PC-3 (cell line): ENCODE data around the gene DHRS3. TPM values are rescaled to one million over a fixed set of nuclear protein-coding genes. Genes with fewer than 3 reads are reported as not detected.

Source experiments
- ATAC-seq: fragments of 200-7000 bp; cut with Tn5 transposase; 2 replicates; pipeline ENCODE4 v1.9.1; 2020; ENCODE audit warnings: mild to moderate bottlenecking, moderate library complexity
- BruUV-seq: library from RNA; stranded (reverse); fragments of 400-500 nt; replicated peaks from 2 replicates; lab custom pipeline; 2021; lab: Mats Ljungman, UMichigan
- CTCF ChIA-PET: fragments of 300-600 bp; sonication (Branson Sonifier 250); formaldehyde crosslinking; loops from one replicate; lab custom pipeline; 2022; ENCODE audit warnings: antibody characterized with exemption; lab: Charles Lee
- POLR2A ChIA-PET: fragments of 300-600 bp; sonication (Branson Sonifier 250); formaldehyde crosslinking; loops from one replicate; lab custom pipeline; 2022; ENCODE audit warnings: antibody characterized with exemption; ENCODE audit not compliant: unreplicated experiment; lab: Charles Lee
- DNase-seq: peaks from one replicate; pipeline ENCODE4 v3.0.0-alpha.2; 2015
- H2AFZ ChIP-seq: fragments of 300-600 bp; sonication (generic); 2 replicates; pipeline ENCODE4 v1.6.0; 2016; ENCODE audit warnings: antibody characterized with exemption, low read length
- H3F3A ChIP-seq: fragments of 300-600 bp; sonication (generic); one replicate; pipeline ENCODE4 v1.6.0; 2017; ENCODE audit warnings: antibody characterized with exemption, low read length, control low read depth, mild to moderate bottlenecking; ENCODE audit not compliant: unreplicated experiment
- H3K27ac ChIP-seq: fragments of 300-600 bp; sonication (generic); 2 replicates; pipeline ENCODE4 v1.5.1; 2016; ENCODE audit warnings: mild to moderate bottlenecking, low read length
- H3K27me3 ChIP-seq: fragments of 300-600 bp; sonication (generic); 2 replicates; pipeline ENCODE4 v1.6.1; 2016; ENCODE audit warnings: low read length, mixed read lengths
- H3K36me3 ChIP-seq: fragments of 300-600 bp; sonication (generic); 2 replicates; pipeline ENCODE4 v1.6.1; 2016; ENCODE audit warnings: low read depth, mixed run types, low read length, mixed read lengths
- H3K4me1 ChIP-seq: fragments of 300-600 bp; sonication (generic); 2 replicates; pipeline ENCODE4 v1.5.1; 2016; ENCODE audit warnings: low read length; ENCODE audit not compliant: insufficient read depth
- H3K4me2 ChIP-seq: fragments of 300-600 bp; sonication (generic); 2 replicates; pipeline ENCODE4 v1.6.0; 2016; ENCODE audit warnings: low read length
- H3K4me3 ChIP-seq: fragments of 300-600 bp; sonication (generic); 2 replicates; pipeline ENCODE4 v1.5.1; 2016; ENCODE audit warnings: mild to moderate bottlenecking, low read length, mixed read lengths
- H3K79me2 ChIP-seq: fragments of 300-600 bp; sonication (generic); 2 replicates; pipeline ENCODE4 v1.6.1; 2017; ENCODE audit warnings: low read length, mixed read lengths
- H3K9ac ChIP-seq: fragments of 300-600 bp; sonication (generic); 2 replicates; pipeline ENCODE4 v1.6.0; 2016; ENCODE audit warnings: mild to moderate bottlenecking, low read length
- H3K9me2 ChIP-seq: fragments of 300-600 bp; sonication (generic); replicated peaks from 2 replicates; pipeline ENCODE4 v1.6.1; 2016; ENCODE audit warnings: mixed run types, low read length, mixed read lengths
- H3K9me3 ChIP-seq: fragments of 300-600 bp; sonication (generic); 2 replicates; pipeline ENCODE4 v1.6.1; 2016; ENCODE audit warnings: low read length, mixed read lengths
- H4K20me1 ChIP-seq: fragments of 300-600 bp; sonication (generic); 2 replicates; pipeline ENCODE4 v1.6.1; 2016; ENCODE audit warnings: low read length, mixed read lengths
- EZH2 ChIP-seq: fragments of 300-600 bp; sonication (generic); IDR thresholded peaks from one replicate; pipeline ENCODE4 v1.6.1; 2017; ENCODE audit warnings: antibody characterized with exemption, mild to moderate bottlenecking, low read length; ENCODE audit not compliant: unreplicated experiment
- EZH2phosphoT487 ChIP-seq: fragments of 300-600 bp; sonication (generic); IDR thresholded peaks from 2 replicates; pipeline ENCODE4 v1.6.1; 2018; ENCODE audit warnings: mild to moderate bottlenecking, antibody characterized with exemption, low read length, borderline replicate concordance
- intact Hi-C: fragments of 100-400 bp; cut with micrococcal nuclease; formaldehyde crosslinking; loops from 2 replicates; pipeline ENCODE4 v1.9.0; 2023
- total RNA-seq: library from RNA; depleted of rRNA; stranded (reverse); fragments of >200 nt; gene quantifications from 2 replicates; pipeline ENCODE4 v1.2.3, GENCODE V29; 2014
- TF ChIP-seq, protein P1 (sequence below): fragments of 300-600 bp; sonication (generic); conservative IDR thresholded peaks from 2 replicates; pipeline ENCODE4 v1.5.1; 2017; ENCODE audit warnings: antibody characterized with exemption, low read depth, mild to moderate bottlenecking, low read length

DHRS3 gene
- total RNA-seq, 1 experiment from 2014 or later = 105 TPM

DNA sequence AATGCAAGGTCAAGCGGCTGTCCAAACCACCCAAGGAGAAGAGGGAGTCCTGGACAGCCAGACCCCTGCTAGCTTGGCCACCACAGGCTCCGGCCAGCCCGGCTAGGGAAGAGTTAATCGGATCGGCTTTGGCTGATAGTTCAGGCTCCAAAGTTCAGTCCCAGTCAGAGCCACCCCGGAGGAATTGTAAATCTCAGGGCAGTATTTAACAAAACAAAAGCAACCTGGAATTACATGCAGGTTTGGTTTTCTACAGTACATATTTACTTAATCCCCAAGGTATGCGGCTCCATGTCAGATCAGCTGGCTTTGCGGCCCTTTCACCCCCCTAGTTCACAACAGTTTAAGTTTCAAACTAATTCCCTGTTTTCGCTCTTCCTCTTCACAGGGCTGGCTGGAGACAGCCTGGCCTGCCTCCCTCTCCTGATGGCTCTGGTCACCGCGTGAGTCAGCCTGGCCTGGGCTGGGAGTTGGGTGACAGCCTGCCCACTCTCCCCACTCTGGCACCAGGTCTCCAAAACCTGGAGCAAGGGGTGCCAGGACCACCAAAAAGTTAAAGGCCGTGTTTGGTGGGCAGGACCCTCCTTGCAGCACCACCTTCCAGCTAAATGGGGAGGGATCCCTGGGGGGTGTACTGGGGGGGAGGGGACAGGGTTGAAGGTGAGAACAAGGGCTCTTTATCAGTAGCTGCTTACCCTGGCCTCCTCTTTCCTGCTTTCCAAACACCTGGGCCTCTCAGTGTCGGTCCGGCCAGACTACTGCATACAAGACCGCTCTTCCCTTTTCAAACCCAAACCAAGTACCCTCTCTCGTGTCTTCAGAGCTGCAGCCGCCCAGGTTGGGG, 1.9 kb downstream of the DHRS3 start:
- Histone ChIP-seq H3K27ac (peak overlapping the region; percentile 91), H2AFZ (no peak overlapping the region), H3K9ac (peak overlapping the region; percentile 95), H3K4me3 (peak overlapping the region; percentile 83), H3K9me3 (no peaks in the 10 kb centered on the region), H3K27me3 (no peaks in the 10 kb centered on the region), H3K79me2 (peaks cover 87% of the 10 kb centered on the region), H3F3A (no peaks in the 10 kb centered on the region), H4K20me1 (peaks cover 30% of the 10 kb centered on the region), H3K4me1 (peaks cover 44% of the 10 kb centered on the region), H3K9me2 (no peaks in the 10 kb centered on the region), H3K36me3 (peaks cover 21% of the 10 kb centered on the region), H3K4me2 (peak overlapping the region; percentile 91)
- POLR2A ChIA-PET = interaction anchor here (0.6 to 1.1 kb wide), 3 partner anchors 12 to 1133 kb away, joined by 4 to 35 read pairs (median 6); partner anchors contain the start of gene MIIP
- intact Hi-C loops = loop anchor here (1.0 to 5.0 kb wide), 4 partner anchors 12 to 284 kb away; no protein-coding TSS in a partner anchor
- BruUV-seq = no TSS peak
- DNase-seq (peak; percentile 71), ATAC-seq (peak; percentile 53)
- CTCF ChIA-PET = interaction anchor here (0.5 to 0.7 kb wide), 4 partner anchors 20 to 284 kb away, joined by 3 to 7 read pairs (median 4); no protein-coding TSS in a partner anchor
- TF ChIP-seq EZH2phosphoT487 = no peak
- TF ChIP-seq, protein P1, sequence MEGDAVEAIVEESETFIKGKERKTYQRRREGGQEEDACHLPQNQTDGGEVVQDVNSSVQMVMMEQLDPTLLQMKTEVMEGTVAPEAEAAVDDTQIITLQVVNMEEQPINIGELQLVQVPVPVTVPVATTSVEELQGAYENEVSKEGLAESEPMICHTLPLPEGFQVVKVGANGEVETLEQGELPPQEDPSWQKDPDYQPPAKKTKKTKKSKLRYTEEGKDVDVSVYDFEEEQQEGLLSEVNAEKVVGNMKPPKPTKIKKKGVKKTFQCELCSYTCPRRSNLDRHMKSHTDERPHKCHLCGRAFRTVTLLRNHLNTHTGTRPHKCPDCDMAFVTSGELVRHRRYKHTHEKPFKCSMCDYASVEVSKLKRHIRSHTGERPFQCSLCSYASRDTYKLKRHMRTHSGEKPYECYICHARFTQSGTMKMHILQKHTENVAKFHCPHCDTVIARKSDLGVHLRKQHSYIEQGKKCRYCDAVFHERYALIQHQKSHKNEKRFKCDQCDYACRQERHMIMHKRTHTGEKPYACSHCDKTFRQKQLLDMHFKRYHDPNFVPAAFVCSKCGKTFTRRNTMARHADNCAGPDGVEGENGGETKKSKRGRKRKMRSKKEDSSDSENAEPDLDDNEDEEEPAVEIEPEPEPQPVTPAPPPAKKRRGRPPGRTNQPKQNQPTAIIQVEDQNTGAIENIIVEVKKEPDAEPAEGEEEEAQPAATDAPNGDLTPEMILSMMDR = no peak
- TF ChIP-seq EZH2 = no peak

DNA sequence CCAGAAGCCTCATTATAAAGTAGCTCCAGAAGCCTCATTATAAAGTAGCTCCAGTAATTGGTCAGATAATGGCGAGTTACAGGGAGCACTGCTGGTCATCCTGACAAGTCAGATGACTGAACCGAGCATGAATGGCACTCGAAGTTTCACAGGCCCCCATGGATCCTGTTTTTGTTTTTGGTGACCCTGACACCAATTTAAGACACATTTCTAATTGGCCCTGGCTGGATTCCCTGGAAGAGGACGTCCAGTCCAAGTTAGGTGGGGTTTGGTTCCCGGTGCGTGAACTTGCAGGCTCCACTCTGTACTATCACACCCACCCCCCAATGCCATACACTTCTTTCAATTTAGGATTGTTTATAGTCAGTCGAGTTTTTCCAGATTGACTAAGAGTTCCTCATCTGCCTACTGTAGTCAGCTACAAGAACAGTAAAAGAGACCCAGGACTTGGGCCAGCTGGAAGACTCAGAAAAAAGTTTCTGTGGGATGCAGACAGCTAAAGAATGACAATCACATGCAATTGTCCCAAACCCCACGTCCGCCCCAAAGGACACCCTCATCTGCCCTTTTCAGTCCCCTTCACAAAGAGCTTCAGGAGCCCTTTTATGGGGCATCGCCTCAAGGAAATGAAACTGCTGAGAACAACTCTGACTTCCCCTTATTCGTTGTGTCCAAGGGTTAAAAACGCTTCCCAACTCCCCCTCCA, 2.7 kb downstream of the DHRS3 start:
- TF ChIP-seq EZH2phosphoT487 (no peak), EZH2 (no peak)
- TF ChIP-seq, protein P1 = no peak
- CTCF ChIA-PET = interaction anchor here (0.6 kb wide), 1 partner anchor 96 kb away, joined by 3 read pairs; no protein-coding TSS in a partner anchor
- H2AFZ ChIP-seq = no peak overlapping the region

More for the DNA sequence above, 2.7 kb downstream of the DHRS3 start:
- Histone ChIP-seq H3K9me3 (no peaks in the 10 kb centered on the region), H3K36me3 (peaks cover 28% of the 10 kb centered on the region), H3F3A (no peaks in the 10 kb centered on the region), H3K4me3 (peak overlapping the region; percentile 83), H3K79me2 (peaks cover 94% of the 10 kb centered on the region), H3K4me2 (peak overlapping the region; percentile 91), H3K27me3 (no peaks in the 10 kb centered on the region), H3K4me1 (peaks cover 45% of the 10 kb centered on the region), H3K27ac (peak overlapping the region; percentile 91), H3K9ac (peak overlapping the region; percentile 95), H4K20me1 (peaks cover 30% of the 10 kb centered on the region), H3K9me2 (no peaks in the 10 kb centered on the region)
- ATAC-seq = no peak
- no TSS peak for BruUV-seq
- intact Hi-C loops = loop anchor here (5.0 kb wide), 2 partner anchors 153 to 283 kb away; no protein-coding TSS in a partner anchor
- peak; percentile 14 for DNase-seq
- POLR2A ChIA-PET = no interaction called here
